Nucleus accumbens (tissue), 56 donors: ENCODE measurements around the gene PTPRK.

Experiments
- DNase-seq, 56 donors: peaks; one replicate each; lab custom pipeline; 2025; lab: John Stamatoyannopoulos, UW

The PTPRK gene

GRCh38 chr6:128400875-128401274, 119.5 kb downstream of the PTPRK start:
- DNase-seq: no peak

- DNase-seq: no peak
These were observed 122.4 kb downstream of the PTPRK start for GRCh38 chr6:128397996-128398395.

- DNase-seq: no peak
These were observed 124.8 kb downstream of the PTPRK start for GRCh38 chr6:128395596-128395995.

- no peak for DNase-seq
These were observed 125.2 kb downstream of the PTPRK start for GRCh38 chr6:128395188-128395587.

- DNase-seq: no peak
These were observed 126.2 kb downstream of the PTPRK start for GRCh38 chr6:128394167-128394566.

- no peak for DNase-seq
These were observed 130.4 kb downstream of the PTPRK start for GRCh38 chr6:128389820-128390534.

GRCh38 chr6:128388380-128388779, 132.0 kb downstream of the PTPRK start:
- DNase-seq: no peak

GRCh38 chr6:128380891-128381290, 139.5 kb downstream of the PTPRK start:
- DNase-seq: no peak

- DNase-seq: no peak
These were observed 140.8 kb downstream of the PTPRK start for GRCh38 chr6:128379577-128379976.

GRCh38 chr6:128376952-128377503, 143.4 kb downstream of the PTPRK start:
- DNase-seq: no peak

- no peak for DNase-seq
These were observed 149.3 kb downstream of the PTPRK start for GRCh38 chr6:128371136-128371535.

GRCh38 chr6:128370072-128370471, 150.3 kb downstream of the PTPRK start:
- no peak for DNase-seq

GRCh38 chr6:128368213-128368944, 152.0 kb downstream of the PTPRK start:
- DNase-seq: no peak

GRCh38 chr6:128367437-128367836, 153.0 kb downstream of the PTPRK start:
- DNase-seq: no peak

- no peak for DNase-seq
These were observed 154.8 kb downstream of the PTPRK start for GRCh38 chr6:128365520-128366160.

GRCh38 chr6:128364766-128365519, 155.5 kb downstream of the PTPRK start:
- no peak for DNase-seq

- no peak for DNase-seq
These were observed 157.2 kb downstream of the PTPRK start for GRCh38 chr6:128363020-128363813.

GRCh38 chr6:128361378-128361777, 159.0 kb downstream of the PTPRK start:
- no peak for DNase-seq

- no peak for DNase-seq
These were observed 162.1 kb downstream of the PTPRK start for GRCh38 chr6:128358244-128358776.
